ENCODE results near the gene WNT4.

WNT4 gene

DNA sequence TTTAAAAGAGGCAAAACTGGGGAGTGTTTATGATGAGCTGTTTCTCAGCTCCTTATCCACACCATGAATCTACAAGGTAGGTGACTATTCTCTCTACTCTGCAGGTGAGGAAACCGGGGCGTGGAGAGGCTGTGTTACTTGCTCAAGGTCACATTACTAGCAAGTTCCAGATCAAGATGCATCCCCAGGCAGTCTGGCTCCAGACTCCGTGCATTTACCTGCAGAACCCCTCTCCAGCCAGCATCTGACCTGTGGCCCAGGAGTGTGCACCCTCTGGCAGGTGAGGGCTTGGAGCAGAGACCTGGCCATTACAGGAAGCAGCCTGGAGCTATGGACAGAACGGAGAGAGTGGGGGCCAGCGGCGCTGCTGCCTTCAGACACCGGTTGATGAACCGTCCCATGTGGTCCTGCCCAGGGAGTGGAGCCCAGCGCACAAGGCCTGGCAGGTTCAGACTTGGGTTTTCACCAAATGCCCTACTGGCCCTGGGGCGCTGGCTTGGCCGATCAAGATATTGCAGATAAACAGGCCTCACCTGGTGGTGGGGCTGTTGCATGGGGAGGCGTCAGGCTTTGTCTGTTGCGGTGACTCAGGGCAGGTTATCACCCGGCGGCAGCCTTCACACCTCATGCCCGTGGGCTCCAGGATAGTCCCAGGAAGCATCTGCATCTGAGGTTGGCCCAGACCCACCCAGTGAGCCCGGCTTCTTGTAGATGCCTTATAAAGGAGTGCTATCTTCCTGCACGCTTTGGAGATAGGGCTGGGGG lies 29.2 kb upstream of the WNT4 start:
- no peaks in the 10 kb centered on the region for H3K9me3 Mint-ChIP-seq
- no peak overlapping the region for H3K27ac Mint-ChIP-seq
- H3K27me3 Mint-ChIP-seq, result no peaks in the 10 kb centered on the region
- peaks cover 14% of the 10 kb centered on the region for H3K4me1 Mint-ChIP-seq
- no peaks in the 10 kb centered on the region for H3K36me3 Mint-ChIP-seq
- no peak overlapping the region for H3K4me3 Mint-ChIP-seq

DNA sequence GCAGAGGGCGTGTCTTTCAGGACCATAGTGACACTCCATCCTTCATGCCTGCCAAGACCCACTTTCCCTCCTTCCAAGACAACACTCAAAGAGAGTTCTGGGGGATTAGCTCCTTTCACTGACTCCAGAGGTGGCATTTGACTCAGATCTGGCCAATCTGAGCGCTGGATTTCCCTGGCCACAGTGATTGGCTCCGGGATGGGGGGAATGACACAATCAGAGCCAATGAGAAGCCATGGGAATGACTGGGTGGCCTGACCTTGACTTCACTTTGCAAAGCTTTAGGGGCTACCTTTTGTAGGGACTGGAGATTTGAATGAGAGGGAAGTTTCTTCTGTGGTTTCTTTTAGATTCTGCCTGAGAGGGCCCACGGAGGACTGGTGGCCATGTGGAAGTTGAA lies 26.9 kb upstream of the WNT4 start:
- Mint-ChIP-seq H3K4me3 (no peak overlapping the region), H3K9me3 (no peaks in the 10 kb centered on the region), H3K27me3 (no peaks in the 10 kb centered on the region), H3K27ac (no peak overlapping the region), H3K36me3 (no peaks in the 10 kb centered on the region), H3K4me1 (no peaks in the 10 kb centered on the region)

DNA sequence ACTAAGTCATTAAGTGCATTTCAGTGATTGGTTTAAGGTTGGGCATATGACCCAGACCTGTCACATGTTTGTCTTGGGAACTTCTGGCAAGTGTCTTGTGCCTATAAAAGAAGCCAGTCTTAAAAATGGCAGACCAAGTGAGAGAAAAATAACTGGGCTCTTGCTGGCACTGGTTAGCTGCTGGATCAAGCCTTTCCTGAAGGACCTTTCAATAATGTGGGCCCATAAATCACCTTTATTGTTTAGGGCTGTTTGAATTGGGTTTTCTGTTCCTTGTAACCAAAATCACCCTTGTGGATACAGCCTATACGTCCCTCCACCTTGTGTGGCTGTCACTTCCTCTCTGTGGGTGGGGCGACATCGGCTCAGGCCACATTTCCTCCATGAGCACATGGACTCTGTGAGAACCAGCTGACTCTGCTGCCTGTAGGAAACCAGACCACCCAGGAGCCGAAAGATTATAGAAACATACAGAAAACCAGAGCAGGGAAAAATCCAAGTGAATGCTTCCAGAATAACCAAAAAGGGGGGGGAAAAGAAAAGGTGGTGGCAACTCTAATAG lies 25.6 kb upstream of the WNT4 start:
- Mint-ChIP-seq H3K36me3 (no peaks in the 10 kb centered on the region), H3K4me3 (no peak overlapping the region), H3K27ac (no peak overlapping the region), H3K27me3 (no peaks in the 10 kb centered on the region), H3K9me3 (no peaks in the 10 kb centered on the region), H3K4me1 (no peaks in the 10 kb centered on the region)

DNA sequence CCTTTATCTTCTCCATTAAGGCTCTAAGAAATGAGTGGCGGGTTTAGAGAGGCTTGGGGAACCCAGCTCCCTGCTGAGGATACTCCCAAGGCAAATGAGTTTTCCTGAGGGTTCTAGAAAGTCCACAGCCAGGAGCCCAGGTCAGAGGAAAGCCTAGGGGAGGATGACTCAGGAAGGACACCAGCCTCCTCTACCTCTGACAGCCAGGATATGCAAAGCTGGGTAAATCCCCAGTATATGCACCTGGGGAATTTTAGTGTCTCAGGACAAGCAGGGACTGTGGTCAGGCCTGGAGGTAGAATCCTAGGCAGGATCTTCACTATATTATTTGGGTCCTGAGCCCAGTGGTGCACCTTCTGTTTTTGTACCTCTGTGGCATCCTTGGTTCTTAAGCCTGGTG lies 23.5 kb upstream of the WNT4 start:
- Mint-ChIP-seq H3K4me3 (no peak overlapping the region), H3K27ac (no peak overlapping the region), H3K4me1 (no peaks in the 10 kb centered on the region), H3K27me3 (no peaks in the 10 kb centered on the region), H3K9me3 (no peaks in the 10 kb centered on the region), H3K36me3 (no peaks in the 10 kb centered on the region)

DNA sequence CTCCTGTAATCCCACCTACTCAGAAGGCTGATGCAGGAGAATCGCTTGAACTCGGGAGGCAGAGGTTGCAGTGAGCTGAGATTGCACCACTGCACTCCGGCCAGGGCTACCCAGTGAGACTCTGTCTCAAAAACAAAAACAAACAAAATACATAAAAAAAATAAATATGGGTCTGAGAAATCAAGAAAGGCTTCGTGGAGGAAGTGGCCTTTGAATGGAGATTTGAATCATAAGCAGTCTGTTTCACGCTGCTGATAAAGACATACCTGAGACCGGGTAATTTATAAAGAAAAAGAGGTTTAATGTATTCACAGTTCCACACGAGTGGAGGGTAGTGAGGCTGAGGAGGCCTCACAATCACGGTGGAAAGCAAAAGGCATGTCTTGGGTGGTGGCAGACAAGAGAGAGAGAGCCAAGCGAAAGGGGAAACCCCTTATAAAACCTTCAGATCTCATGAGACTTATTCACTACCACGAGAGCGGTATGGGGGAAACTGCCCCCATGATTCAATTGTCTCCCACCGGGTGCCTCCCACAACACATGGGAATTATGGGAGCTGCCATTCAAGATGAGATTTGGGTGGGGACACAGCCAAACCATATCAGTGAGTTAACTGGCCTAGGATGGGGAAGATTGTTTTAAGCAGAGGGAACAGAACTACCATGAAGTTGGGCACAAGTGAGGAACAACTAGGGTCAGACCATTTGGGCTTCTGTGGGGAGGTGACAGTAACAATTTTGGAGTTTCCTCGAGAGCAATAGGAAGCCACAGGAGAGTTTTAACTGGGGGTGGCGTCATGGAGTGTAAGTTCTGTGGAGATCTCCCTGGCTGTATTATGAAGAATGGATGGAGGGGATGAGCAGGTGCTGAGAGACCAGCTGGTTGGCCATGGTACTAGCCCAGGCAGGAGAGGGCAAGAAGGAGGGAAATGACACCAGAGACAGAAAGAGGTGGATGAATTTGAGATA lies 22.2 kb upstream of the WNT4 start:
- Mint-ChIP-seq H3K36me3 (no peaks in the 10 kb centered on the region), H3K27me3 (no peaks in the 10 kb centered on the region), H3K9me3 (no peaks in the 10 kb centered on the region), H3K4me3 (no peak overlapping the region), H3K4me1 (no peaks in the 10 kb centered on the region), H3K27ac (no peak overlapping the region)

DNA sequence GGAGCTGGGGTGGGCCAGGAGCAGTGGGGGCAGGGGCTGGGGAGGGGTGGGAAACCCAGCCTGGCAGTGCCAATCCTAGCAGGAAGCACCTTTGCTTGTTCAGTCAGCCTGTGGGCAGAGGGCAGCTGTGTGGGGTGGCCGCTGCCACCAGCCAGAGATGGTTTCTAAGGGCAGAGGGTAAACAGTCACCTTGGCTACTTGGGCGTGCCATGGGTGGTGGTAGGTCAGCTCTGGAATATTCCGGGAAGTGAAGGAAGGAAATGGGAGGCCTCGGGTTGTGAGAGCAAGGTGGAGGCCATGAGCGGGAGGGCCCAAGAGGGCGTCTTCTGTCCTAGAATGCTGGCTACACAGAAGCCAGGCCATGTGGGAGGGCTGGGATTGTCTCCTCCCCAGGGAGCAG lies 20.7 kb upstream of the WNT4 start:
- Mint-ChIP-seq H3K4me1 (no peaks in the 10 kb centered on the region), H3K36me3 (no peaks in the 10 kb centered on the region), H3K9me3 (no peaks in the 10 kb centered on the region), H3K4me3 (no peak overlapping the region), H3K27ac (no peak overlapping the region), H3K27me3 (no peaks in the 10 kb centered on the region)

DNA sequence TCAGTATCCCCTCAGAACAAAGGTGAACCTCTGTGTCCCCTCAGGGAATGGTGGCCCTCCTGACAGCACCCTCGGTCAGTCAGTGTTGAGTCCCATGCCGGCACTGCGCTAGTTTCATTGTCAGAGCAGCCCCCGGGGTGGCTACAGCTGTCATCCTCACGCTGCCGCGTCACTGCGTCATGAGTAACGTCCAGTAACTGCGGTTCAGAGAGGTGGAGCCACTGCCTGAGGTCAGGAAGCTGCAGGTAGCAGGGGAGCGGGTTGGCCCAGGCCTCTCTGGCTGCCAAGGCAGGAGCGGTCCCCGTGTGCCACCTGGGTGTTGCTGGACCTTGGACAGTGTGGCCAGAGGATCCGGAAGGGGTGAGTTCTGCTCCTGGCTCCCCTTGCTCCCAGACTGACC lies 20.2 kb upstream of the WNT4 start:
- Mint-ChIP-seq H3K9me3 (no peaks in the 10 kb centered on the region), H3K36me3 (no peaks in the 10 kb centered on the region), H3K27ac (no peak overlapping the region), H3K4me1 (no peaks in the 10 kb centered on the region), H3K27me3 (no peaks in the 10 kb centered on the region), H3K4me3 (no peak overlapping the region)

DNA sequence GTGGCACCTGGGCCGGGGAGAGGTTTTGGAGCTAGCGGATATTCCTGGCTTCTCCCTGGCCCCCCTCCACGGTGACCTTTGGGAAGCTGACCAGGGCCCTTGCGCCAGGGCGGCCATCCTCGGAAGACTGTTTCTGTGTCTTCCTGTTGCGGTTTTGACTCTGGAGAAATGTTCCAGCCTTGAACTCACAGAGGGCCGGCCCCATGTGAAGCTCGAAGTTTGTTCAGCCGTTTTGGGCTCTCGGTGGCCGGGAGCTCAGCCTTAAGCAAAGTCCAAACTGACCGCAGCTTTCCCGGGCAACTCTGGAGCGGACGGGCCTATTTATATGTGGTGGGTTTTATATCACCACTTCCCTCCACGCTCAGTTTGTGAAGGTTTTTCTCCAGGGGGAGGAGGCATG lies 17.0 kb upstream of the WNT4 start:
- Mint-ChIP-seq H3K4me3 (no peak overlapping the region), H3K9me3 (no peaks in the 10 kb centered on the region), H3K27ac (no peak overlapping the region), H3K27me3 (no peaks in the 10 kb centered on the region), H3K36me3 (no peaks in the 10 kb centered on the region), H3K4me1 (no peaks in the 10 kb centered on the region)

DNA sequence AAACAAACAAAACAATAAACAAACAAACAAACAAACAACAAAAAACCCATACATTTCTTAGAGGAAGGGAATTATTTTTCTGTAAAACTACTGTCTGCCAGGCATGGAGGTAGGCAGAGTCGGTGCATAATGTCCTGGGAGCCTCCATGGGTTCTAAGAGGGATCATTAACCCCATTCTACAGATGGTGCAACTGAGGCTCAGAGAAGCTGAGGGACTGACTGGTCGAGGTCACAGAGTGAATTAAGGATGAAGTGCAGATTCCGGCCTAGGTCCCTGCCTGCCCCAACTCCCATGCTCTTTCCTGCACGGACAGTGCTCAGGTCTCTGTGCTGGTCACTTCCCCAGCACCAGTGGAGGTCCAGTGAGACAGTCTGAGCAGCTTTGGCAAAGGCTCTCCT lies 15.8 kb upstream of the WNT4 start:
- Mint-ChIP-seq H3K9me3 (no peaks in the 10 kb centered on the region), H3K4me1 (no peaks in the 10 kb centered on the region), H3K4me3 (no peak overlapping the region), H3K27me3 (no peaks in the 10 kb centered on the region), H3K36me3 (no peaks in the 10 kb centered on the region), H3K27ac (no peak overlapping the region)

DNA sequence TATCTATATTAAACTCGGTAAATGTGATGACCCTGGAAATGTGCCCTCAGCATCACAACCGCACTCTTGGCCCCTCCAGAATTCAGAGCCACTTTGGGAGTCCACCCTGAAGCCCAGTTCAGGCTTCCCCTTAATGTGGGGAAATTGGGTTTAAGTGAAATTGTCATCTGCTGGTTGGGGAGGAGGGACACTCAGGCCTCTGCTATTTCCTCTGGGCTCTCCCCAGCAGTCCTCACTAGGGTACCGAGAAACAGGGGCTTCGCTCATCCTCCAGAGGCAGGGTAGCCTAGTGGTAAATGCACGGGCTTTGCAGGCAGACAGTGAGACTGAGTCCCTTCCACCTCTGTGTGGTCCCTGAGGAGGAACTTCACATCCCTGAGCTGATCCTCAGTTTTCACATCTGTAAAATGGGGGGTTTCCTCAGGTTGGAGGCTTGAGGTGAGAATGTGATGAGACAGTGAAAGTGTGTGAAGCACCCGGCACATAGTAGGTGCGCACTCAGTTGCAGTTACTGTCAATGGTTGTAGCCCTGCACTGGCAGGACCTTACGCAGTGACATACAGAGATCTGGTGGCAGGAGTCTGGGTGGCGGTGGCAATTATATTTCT lies 14.6 kb upstream of the WNT4 start:
- Mint-ChIP-seq H3K9me3 (no peaks in the 10 kb centered on the region), H3K27me3 (no peaks in the 10 kb centered on the region), H3K4me3 (no peak overlapping the region), H3K27ac (no peak overlapping the region), H3K36me3 (no peaks in the 10 kb centered on the region), H3K4me1 (no peaks in the 10 kb centered on the region)

DNA sequence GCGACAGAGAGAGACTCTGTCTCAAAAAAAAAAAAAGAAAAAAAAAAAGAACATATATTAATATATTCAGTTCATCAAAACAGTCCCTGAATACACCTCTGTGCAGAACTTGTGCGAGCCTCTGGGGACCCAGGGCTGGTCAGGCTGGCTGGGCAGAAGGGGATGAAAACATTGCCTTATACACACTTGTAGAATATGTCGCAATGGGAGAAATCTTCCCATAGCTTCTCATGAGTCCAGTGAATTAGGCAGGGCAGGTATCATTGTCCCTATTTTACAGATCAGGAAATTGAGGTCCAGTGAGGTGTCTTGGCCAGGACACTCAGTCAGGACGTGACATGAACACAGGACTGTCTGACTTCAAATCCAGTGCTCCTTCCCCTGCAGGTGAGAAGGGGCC lies 12.6 kb upstream of the WNT4 start:
- Mint-ChIP-seq H3K27me3 (peaks cover 3% of the 10 kb centered on the region), H3K27ac (no peak overlapping the region), H3K4me3 (no peak overlapping the region), H3K4me1 (no peaks in the 10 kb centered on the region), H3K36me3 (no peaks in the 10 kb centered on the region), H3K9me3 (no peaks in the 10 kb centered on the region)

DNA sequence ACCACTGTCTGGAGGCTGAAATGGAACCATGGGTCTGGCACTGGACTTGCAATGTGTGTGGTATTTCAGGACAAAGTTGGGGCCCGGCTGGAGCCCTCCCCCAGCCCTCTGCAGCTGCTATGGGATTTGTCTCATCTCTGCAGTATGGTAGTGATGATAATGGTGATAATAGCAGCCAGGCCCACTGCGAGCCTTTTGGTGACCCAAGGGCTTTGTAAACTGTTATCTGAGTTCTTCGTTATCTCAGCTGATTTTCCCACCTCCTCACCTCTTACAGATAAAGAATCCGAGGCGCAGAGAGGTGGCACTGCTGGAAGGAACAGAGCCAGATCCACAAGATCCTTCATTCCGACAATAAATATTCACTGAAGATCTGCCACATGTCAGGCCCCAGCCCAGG lies 11.7 kb upstream of the WNT4 start:
- Mint-ChIP-seq H3K4me1 (no peaks in the 10 kb centered on the region), H3K27ac (no peak overlapping the region), H3K4me3 (no peak overlapping the region), H3K36me3 (no peaks in the 10 kb centered on the region), H3K27me3 (peaks cover 3% of the 10 kb centered on the region), H3K9me3 (no peaks in the 10 kb centered on the region)

DNA sequence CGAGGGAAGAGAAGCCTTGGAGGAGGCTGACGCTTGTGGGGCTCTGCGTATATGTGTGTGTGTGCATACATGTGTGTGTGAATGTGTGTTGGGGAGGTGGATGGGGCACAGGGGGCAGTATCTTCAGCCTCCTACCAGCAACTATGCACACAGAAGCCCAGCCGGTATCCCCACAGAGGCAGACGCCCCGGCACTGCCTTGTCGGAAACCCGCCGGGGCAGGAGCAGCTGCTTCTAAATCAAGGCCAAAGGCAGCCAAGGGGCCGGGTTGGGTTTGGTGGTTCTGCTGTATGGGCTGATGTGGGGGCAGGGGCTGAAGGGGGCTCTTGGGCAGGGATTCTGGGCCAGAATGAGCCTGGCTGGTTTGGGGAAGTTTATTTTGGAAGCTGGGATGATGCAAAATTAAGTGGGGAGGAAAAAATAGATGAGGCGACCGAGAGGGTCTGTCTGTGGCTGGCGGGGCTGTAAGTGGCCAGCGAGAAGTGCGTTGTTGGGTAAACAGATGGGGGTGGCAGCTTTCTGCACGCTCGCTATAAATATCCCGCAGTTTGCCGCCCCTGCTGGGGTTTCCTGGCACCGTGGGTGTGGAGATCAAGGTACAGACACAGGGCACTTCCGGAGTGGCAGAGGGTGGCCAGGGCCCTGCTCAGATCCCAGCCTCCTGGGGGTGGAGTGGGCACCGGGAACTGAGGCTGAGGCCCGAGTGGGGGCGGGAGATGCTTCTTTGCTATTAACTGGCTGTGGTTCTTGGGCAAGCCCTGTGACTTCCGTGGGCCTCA lies 11.0 kb upstream of the WNT4 start:
- H3K4me3 Mint-ChIP-seq, result no peak overlapping the region
- H3K27me3 Mint-ChIP-seq, result peaks cover 3% of the 10 kb centered on the region
- no peaks in the 10 kb centered on the region for H3K9me3 Mint-ChIP-seq
- H3K27ac Mint-ChIP-seq, result no peak overlapping the region
- H3K36me3 Mint-ChIP-seq, result no peaks in the 10 kb centered on the region
- no peaks in the 10 kb centered on the region for H3K4me1 Mint-ChIP-seq

DNA sequence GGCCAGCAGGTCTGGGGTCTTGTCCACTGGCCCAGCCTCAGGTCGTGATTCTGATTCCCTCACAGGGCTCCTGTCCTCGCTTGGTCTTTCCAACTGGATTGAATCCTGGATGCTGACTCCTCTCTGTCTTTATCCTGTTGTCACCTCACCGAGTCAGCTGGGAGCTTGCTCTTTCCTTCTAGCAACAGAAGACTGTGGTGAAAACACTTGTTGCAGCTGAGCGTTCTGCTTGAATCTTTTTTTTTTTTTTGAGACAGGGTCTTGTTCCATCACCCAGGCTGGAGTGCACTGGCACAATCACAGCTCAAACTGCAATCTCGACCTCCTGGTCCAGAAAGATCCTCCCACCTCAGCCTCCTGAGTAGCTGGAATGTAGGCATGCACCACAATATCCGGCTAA lies 8.0 kb upstream of the WNT4 start:
- Mint-ChIP-seq H3K4me1 (no peaks in the 10 kb centered on the region), H3K27ac (peak overlapping the region; percentile 51), H3K36me3 (no peaks in the 10 kb centered on the region), H3K9me3 (no peaks in the 10 kb centered on the region), H3K27me3 (peaks cover 13% of the 10 kb centered on the region), H3K4me3 (no peak overlapping the region)

Data from activated naive CD4-positive, alpha-beta T cell treated with anti-CD3 and anti-CD28 coated beads, Interleukin-2, amount 50 U/mL, for 24 hours (primary cell).